Calu3 (cell line): Measurements from ENCODE around the gene PGBD1. TPM values are rescaled to one million over a fixed set of nuclear protein-coding genes. Genes with fewer than 3 reads are reported as not detected.
"Not testable (repeated sequence)": the region's sequence is repeated elsewhere in the genome, so short reads cannot be mapped to it uniquely, and the experiment has no call there.

ENCODE experiments used
- BruUV-seq: library from RNA; stranded (reverse); fragments of 400-500 nt; replicated peaks from 2 replicates; lab custom pipeline; 2021; lab: Mats Ljungman, UMichigan
- CTCF ChIA-PET: fragments of 300-600 bp; sonication (Branson Sonifier 250); formaldehyde crosslinking; loops from one replicate; lab custom pipeline; 2022; ENCODE audit warnings: antibody characterized with exemption; lab: Charles Lee
- DNase-seq: peaks from one replicate; pipeline ENCODE4 v3.0.0; 2022
- H3K27ac Mint-ChIP-seq: one replicate; pipeline ENCODE4 v1.8.0; 2022; ENCODE audit warnings: mixed read lengths; ENCODE audit not compliant: unreplicated experiment
- H3K27me3 Mint-ChIP-seq: one replicate; pipeline ENCODE4 v1.8.0; 2022; ENCODE audit warnings: mixed read lengths; ENCODE audit not compliant: unreplicated experiment
- H3K36me3 Mint-ChIP-seq: one replicate; pipeline ENCODE4 v1.8.0; 2022; ENCODE audit warnings: mild to moderate bottlenecking, moderate library complexity, mixed read lengths; ENCODE audit not compliant: insufficient read depth, unreplicated experiment
- H3K4me1 Mint-ChIP-seq: one replicate; pipeline ENCODE4 v1.8.0; 2022; ENCODE audit warnings: mild to moderate bottlenecking, low read depth, mixed read lengths; ENCODE audit not compliant: unreplicated experiment
- H3K4me3 Mint-ChIP-seq: one replicate; pipeline ENCODE4 v1.8.0; 2022; ENCODE audit warnings: mild to moderate bottlenecking, low read depth, moderate library complexity, mixed read lengths; ENCODE audit not compliant: unreplicated experiment
- H3K9me3 Mint-ChIP-seq: one replicate; pipeline ENCODE4 v1.8.0; 2022; ENCODE audit warnings: low read depth, mixed read lengths; ENCODE audit not compliant: unreplicated experiment
- intact Hi-C: fragments of 100-400 bp; cut with micrococcal nuclease; formaldehyde crosslinking; loops from one replicate; pipeline ENCODE4 v1.10.0; 2022; ENCODE audit not compliant: unreplicated experiment
- total RNA-seq: library from RNA; stranded (reverse); gene quantifications from 2 replicates; pipeline ENCODE4 v1.2.3, GENCODE V29; 2022
- TF ChIP-seq, protein P1 (sequence below): fragments of 200-600 bp; IDR thresholded peaks from one replicate; pipeline ENCODE4 v1.8.0; 2022; ENCODE audit warnings: antibody characterized with exemption; ENCODE audit not compliant: unreplicated experiment

PGBD1 gene
- total RNA-seq, 1 experiment from 2014 or later: 4.9 TPM

DNA sequence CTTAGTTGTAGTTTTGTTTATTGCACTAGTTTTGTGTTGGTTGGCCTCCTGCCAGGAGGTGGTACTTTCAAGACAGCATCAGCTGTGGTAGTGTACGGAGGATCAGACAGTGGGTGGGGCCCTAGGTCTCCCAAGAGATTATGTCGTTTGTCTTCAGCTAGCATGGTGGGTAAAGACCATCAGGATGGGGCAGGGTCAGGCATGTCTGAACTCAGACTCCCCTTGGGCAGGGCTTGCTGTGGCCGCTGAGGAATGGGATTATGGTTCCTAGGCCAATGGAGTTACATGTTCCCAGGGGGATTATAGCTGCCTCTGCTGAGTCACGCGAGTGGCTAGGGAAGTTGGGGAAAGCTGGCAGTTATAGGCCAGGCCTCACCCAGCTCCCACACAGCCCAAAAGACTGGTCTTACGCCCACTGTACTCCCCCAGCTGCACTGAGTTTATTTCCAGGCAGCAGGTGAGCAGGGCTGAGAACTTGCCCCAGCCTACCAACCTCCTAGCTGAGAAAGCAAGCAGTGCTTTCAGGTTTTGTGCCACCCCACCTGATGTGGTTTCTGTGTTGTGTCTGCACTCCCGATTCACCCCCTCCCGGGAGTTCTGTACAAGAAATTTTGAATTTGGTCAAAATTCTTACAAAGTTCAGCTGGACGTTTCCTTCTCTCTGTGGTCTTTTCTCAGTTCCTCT, 29.9 kb downstream of the PGBD1 start:
- Mint-ChIP-seq H3K27me3 (no peaks in the 10 kb centered on the region), H3K9me3 (peaks cover 8% of the 10 kb centered on the region), H3K4me1 (no peaks in the 10 kb centered on the region), H3K27ac (no peak overlapping the region), H3K36me3 (no peaks in the 10 kb centered on the region), H3K4me3 (no peak overlapping the region)
- CTCF ChIA-PET: interaction anchor here (0.6 kb wide), 1 partner anchor 79 kb away, joined by 4 read pairs; no protein-coding TSS in a partner anchor
- TF ChIP-seq, protein P1, sequence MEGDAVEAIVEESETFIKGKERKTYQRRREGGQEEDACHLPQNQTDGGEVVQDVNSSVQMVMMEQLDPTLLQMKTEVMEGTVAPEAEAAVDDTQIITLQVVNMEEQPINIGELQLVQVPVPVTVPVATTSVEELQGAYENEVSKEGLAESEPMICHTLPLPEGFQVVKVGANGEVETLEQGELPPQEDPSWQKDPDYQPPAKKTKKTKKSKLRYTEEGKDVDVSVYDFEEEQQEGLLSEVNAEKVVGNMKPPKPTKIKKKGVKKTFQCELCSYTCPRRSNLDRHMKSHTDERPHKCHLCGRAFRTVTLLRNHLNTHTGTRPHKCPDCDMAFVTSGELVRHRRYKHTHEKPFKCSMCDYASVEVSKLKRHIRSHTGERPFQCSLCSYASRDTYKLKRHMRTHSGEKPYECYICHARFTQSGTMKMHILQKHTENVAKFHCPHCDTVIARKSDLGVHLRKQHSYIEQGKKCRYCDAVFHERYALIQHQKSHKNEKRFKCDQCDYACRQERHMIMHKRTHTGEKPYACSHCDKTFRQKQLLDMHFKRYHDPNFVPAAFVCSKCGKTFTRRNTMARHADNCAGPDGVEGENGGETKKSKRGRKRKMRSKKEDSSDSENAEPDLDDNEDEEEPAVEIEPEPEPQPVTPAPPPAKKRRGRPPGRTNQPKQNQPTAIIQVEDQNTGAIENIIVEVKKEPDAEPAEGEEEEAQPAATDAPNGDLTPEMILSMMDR: no peak
- BruUV-seq: no TSS peak
- DNase-seq: no peak
- intact Hi-C loops: no loop called here

DNA sequence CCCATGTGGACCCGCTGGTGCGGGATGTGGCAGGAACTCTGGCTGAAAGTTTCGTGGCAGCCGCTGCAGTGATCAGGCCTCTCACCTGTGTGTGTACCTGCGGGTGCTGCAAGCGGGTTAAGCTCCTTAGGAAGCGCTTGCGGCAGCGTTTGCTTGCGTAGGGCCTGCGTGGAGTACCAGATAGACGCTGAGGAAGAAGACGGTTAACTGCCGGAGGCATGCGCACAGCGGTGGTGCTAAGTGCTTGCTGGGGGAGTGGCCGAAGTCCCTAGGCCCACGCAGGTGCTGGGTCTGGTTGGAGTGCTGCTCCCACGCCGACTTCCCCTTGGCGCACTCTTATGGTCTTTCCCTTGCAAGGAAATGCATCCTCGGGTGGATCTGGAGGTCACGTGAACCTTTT, 31.6 kb downstream of the PGBD1 start:
- no peaks in the 10 kb centered on the region for H3K27me3 Mint-ChIP-seq
- CTCF ChIA-PET: no interaction called here
- TF ChIP-seq, protein P1: no peak
- peaks cover 5% of the 10 kb centered on the region for H3K9me3 Mint-ChIP-seq
- no peak overlapping the region for H3K4me3 Mint-ChIP-seq
- intact Hi-C loops: no loop called here
- H3K27ac Mint-ChIP-seq: no peak overlapping the region
- no peaks in the 10 kb centered on the region for H3K36me3 Mint-ChIP-seq
- BruUV-seq: no TSS peak
- no peak for DNase-seq
- H3K4me1 Mint-ChIP-seq: no peaks in the 10 kb centered on the region

DNA sequence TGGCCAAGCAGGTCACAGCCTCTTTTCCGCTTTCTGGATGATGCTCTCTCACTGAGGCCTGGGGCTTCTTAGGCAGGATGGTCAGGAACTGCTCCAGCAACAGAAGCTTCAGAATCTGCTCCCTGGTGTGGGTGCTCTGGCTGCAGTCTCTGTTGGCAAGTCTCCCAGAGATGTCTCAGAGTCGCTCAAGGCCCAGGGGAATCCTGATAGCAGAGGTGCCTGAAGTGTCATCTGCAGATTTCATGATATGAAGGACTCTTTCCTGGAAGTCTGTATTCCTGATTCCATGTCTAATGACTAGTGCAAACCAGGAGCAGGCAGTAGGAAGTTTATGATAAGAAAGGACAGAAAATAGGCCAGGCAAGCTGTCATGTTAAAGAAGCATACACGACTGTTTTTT, 34.3 kb downstream of the PGBD1 start:
- Mint-ChIP-seq H3K27me3 (no peaks in the 10 kb centered on the region), H3K9me3 (peaks cover 2% of the 10 kb centered on the region), H3K36me3 (no peaks in the 10 kb centered on the region), H3K4me1 (no peaks in the 10 kb centered on the region), H3K27ac (no peak overlapping the region), H3K4me3 (no peak overlapping the region)
- intact Hi-C loops: no loop called here
- no TSS peak for BruUV-seq
- CTCF ChIA-PET: no interaction called here
- DNase-seq: no peak
- TF ChIP-seq, protein P1: no peak

DNA sequence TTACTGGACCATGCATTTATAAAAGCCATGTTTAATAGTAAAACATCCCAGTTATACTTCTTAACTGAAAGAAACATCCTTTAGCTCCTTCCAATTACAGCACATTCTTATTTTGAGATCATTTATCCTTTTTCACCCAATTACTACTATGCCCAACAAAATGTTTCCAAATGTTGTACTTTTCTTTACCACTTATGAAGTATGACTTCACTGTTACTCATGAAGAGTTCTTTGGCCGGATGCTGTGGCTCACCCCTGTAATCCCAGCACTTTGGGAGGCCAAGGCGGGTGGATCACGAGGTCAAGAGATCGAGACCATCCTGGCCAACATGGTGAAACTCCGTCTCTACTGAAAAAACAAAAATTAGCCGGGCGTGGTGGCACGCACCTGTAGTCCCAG, 36.5 kb downstream of the PGBD1 start:
- H3K36me3 Mint-ChIP-seq, BruUV-seq, H3K4me3 Mint-ChIP-seq: not testable (repeated sequence)

DNA sequence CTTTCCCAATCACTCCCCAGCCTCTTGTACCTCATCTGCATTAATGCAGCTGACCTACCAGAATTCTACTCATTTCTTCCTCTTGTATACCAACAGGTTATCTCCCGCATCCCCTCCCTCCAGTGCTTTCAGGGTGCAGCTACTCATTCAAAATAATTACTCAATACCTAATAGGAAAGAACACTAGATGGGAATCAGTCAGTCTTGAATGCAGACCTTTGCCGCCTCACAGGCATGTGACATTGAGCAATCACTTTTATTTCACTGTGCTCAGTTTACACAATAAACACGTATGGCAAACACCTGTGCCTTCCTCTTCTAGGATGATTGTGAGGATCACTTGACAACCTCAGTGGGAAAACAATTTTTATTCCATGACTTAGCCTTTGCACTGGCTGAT, 41.3 kb downstream of the PGBD1 start:
- DNase-seq: no peak
- BruUV-seq: no TSS peak
- H3K27ac Mint-ChIP-seq: no peak overlapping the region
- no peaks in the 10 kb centered on the region for H3K27me3 Mint-ChIP-seq
- no peaks in the 10 kb centered on the region for H3K36me3 Mint-ChIP-seq
- TF ChIP-seq, protein P1: no peak
- intact Hi-C loops: no loop called here
- peaks cover 23% of the 10 kb centered on the region for H3K9me3 Mint-ChIP-seq
- H3K4me3 Mint-ChIP-seq: no peak overlapping the region
- H3K4me1 Mint-ChIP-seq: no peaks in the 10 kb centered on the region
- CTCF ChIA-PET: no interaction called here

More for the DNA sequence above, 36.5 kb downstream of the PGBD1 start:
- H3K4me1 Mint-ChIP-seq, H3K27ac Mint-ChIP-seq, DNase-seq, H3K9me3 Mint-ChIP-seq, intact Hi-C loops, H3K27me3 Mint-ChIP-seq, CTCF ChIA-PET: not testable (repeated sequence)
